ENCODE measurements around the gene CTSK.

GRCh38 chr1:150778409-150778808 is 29.7 kb downstream of the CTSK start:
- TF ChIP-seq REST (IDR thresholded peaks at IDR 0.05; ENCODE audit: insufficient read depth in 1 of 2, low read depth in 2 of 2, low read length in 2 of 2) (no peak), SIN3A (IDR thresholded peaks at IDR 0.05; ENCODE audit: borderline replicate concordance, insufficient read depth, low read length) (no peak), POLR2AphosphoS5 (IDR thresholded peaks at IDR 0.05; ENCODE audit: low read depth, low read length) (no peak), FOXP2 (optimal IDR thresholded peaks at IDR 0.05; ENCODE audit: borderline replicate concordance, extremely low read depth, extremely low read length, insufficient read depth) (no peak)

All from PFSK-1 (cell line).